ENCODE data around the gene SETD4. TPM values are rescaled to one million over a fixed set of nuclear protein-coding genes. Genes with fewer than 3 reads are reported as not detected.

Gene SETD4
- total RNA-seq, 1 experiment from 2014 or later = 15.6 TPM

- in situ Hi-C loops (cut with HindIII; ENCODE audit: low pct_unique_long_range_greater_than_20kb, low sequenced_read_pairs) = no loop called here
- Histone ChIP-seq H3K9me3 (ENCODE audit: control insufficient read depth, insufficient read depth, low read depth, low read length) (no peaks in the 10 kb centered on the region), H3K4me3 (ENCODE audit: low read depth in 2 of 2, low read length in 2 of 2) (no peak overlapping the region), H3K36me3 (ENCODE audit: control insufficient read depth, insufficient read depth, low read length) (no peaks in the 10 kb centered on the region), H3K4me1 (ENCODE audit: control insufficient read depth, insufficient read depth, low read length) (no peaks in the 10 kb centered on the region), H3K27me3 (ENCODE audit: control insufficient read depth, insufficient read depth, low read length) (no peaks in the 10 kb centered on the region; the same call in 1 of the 2 replicates), H3K27ac (ENCODE audit: low read length) (no peak overlapping the region)
- DNase-seq (ENCODE audit: low read depth, low spot score) (no peak), ATAC-seq (no peak)
- BruUV-seq (replicated peaks) = no TSS peak
- POLR2A ChIA-PET = no interaction called here
- TF ChIP-seq REST (IDR thresholded peaks at IDR 0.05; ENCODE audit: insufficient read depth in 1 of 2, low read depth in 2 of 2, low read length in 1 of 2) (no peak), SIN3A (IDR thresholded peaks at IDR 0.05; ENCODE audit: borderline replicate concordance, insufficient read depth, low read depth, low read length) (no peak), POLR2AphosphoS5 (IDR thresholded peaks at IDR 0.05; ENCODE audit: low read depth, low read length) (no peak), TCF7L2 (IDR thresholded peaks at IDR 0.05; ENCODE audit: low read depth, low read length) (no peak)
- TF ChIP-seq, protein P1, sequence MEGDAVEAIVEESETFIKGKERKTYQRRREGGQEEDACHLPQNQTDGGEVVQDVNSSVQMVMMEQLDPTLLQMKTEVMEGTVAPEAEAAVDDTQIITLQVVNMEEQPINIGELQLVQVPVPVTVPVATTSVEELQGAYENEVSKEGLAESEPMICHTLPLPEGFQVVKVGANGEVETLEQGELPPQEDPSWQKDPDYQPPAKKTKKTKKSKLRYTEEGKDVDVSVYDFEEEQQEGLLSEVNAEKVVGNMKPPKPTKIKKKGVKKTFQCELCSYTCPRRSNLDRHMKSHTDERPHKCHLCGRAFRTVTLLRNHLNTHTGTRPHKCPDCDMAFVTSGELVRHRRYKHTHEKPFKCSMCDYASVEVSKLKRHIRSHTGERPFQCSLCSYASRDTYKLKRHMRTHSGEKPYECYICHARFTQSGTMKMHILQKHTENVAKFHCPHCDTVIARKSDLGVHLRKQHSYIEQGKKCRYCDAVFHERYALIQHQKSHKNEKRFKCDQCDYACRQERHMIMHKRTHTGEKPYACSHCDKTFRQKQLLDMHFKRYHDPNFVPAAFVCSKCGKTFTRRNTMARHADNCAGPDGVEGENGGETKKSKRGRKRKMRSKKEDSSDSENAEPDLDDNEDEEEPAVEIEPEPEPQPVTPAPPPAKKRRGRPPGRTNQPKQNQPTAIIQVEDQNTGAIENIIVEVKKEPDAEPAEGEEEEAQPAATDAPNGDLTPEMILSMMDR (IDR thresholded peaks at IDR 0.05) = no peak
- CTCF ChIA-PET = interaction anchor here (0.7 kb wide), 1 partner anchor 31 kb away, joined by 3 read pairs; no protein-coding TSS in a partner anchor
- intact Hi-C loops (cut with micrococcal nuclease; ENCODE audit: unreplicated experiment) = no loop called here
These were observed 71.7 kb downstream of the SETD4 start for GRCh38 chr21:35988416-35989137.

GRCh38 chr21:35987475-35987874 lies 72.9 kb downstream of the SETD4 start:
- intact Hi-C loops (cut with micrococcal nuclease; ENCODE audit: unreplicated experiment) (no loop called here), in situ Hi-C loops (cut with HindIII; ENCODE audit: low pct_unique_long_range_greater_than_20kb, low sequenced_read_pairs) (no loop called here)
- H3K9me3 ChIP-seq (ENCODE audit: control insufficient read depth, insufficient read depth, low read depth, low read length) = no peaks in the 10 kb centered on the region
- no peak overlapping the region for H3K27ac ChIP-seq (ENCODE audit: low read length)
- H3K4me1 ChIP-seq (ENCODE audit: control insufficient read depth, insufficient read depth, low read length) = no peaks in the 10 kb centered on the region
- ChIA-PET POLR2A (no interaction called here), CTCF (no interaction called here)
- no peak overlapping the region for H3K4me3 ChIP-seq (ENCODE audit: low read depth in 2 of 2, low read length in 2 of 2)
- no peak for TF ChIP-seq REST (IDR thresholded peaks at IDR 0.05; ENCODE audit: insufficient read depth in 1 of 2, low read depth in 2 of 2, low read length in 1 of 2)
- TF ChIP-seq, protein P1 (IDR thresholded peaks at IDR 0.05) = no peak
- TF ChIP-seq SIN3A (IDR thresholded peaks at IDR 0.05; ENCODE audit: borderline replicate concordance, insufficient read depth, low read depth, low read length) = no peak
- no peak for TF ChIP-seq POLR2AphosphoS5 (IDR thresholded peaks at IDR 0.05; ENCODE audit: low read depth, low read length)
- no peak for TF ChIP-seq TCF7L2 (IDR thresholded peaks at IDR 0.05; ENCODE audit: low read depth, low read length)
- DNase-seq (ENCODE audit: low read depth, low spot score) (no peak), ATAC-seq (no peak)
- BruUV-seq (replicated peaks) = no TSS peak
- H3K36me3 ChIP-seq (ENCODE audit: control insufficient read depth, insufficient read depth, low read length) = no peaks in the 10 kb centered on the region
- no peaks in the 10 kb centered on the region; the same call in 1 of the 2 replicates for H3K27me3 ChIP-seq (ENCODE audit: control insufficient read depth, insufficient read depth, low read length)
